ENCODE measurements around the gene NR4A3. TPM values are rescaled to one million over a fixed set of nuclear protein-coding genes. Genes with fewer than 3 reads are reported as not detected.
"Not testable (repeated sequence)": the region's sequence is repeated elsewhere in the genome, so short reads cannot be mapped to it uniquely, and the experiment has no call there.

Gene NR4A3
- total and polyA plus RNA-seq, 2 experiments from 2014 or later = 2.4 to 2.9 TPM

GRCh38 chr9:99779277-99779676, 42.4 kb upstream of the NR4A3 start:
- WGBS (ENCODE audit: low lambda C conversion rate, missing lambda C conversion rate) = 78% methylated on average over 4 of the region's 4 CpGs
- TF ChIP-seq EZH2phosphoT487 (IDR thresholded peaks at IDR 0.05; ENCODE audit: low read depth, severe bottlenecking, unreplicated experiment) (no peak), EZH2 (IDR thresholded peaks at IDR 0.05; ENCODE audit: borderline replicate concordance) (no peak), CTCF (IDR thresholded peaks at IDR 0.05; ENCODE audit: poor library complexity) (no peak)
- no peaks in the 10 kb centered on the region for H3K4me1 ChIP-seq (ENCODE audit: insufficient read depth)
- no peaks in the 10 kb centered on the region for H4K20me1 ChIP-seq (ENCODE audit: insufficient read depth, poor library complexity, severe bottlenecking)
- no peaks in the 10 kb centered on the region for H3K79me2 ChIP-seq
- H3K9me2 ChIP-seq (replicated peaks; ENCODE audit: insufficient read depth) = no peaks in the 10 kb centered on the region
- no peak overlapping the region for H3K27ac ChIP-seq
- H3K27me3 ChIP-seq = no peaks in the 10 kb centered on the region
- no peaks in the 10 kb centered on the region for H3K36me3 ChIP-seq (replicated peaks; ENCODE audit: insufficient read depth, low read depth)
- H3K4me2 ChIP-seq = no peak overlapping the region
- no peak overlapping the region for H3K4me3 ChIP-seq
- no peak overlapping the region for H2AFZ ChIP-seq
- no peak for DNase-seq (ENCODE audit: low spot score)
- no peaks in the 10 kb centered on the region for H3K9me3 ChIP-seq (ENCODE audit: low read depth)

GRCh38 chr9:99782349-99782748, 39.3 kb upstream of the NR4A3 start:
- not testable (repeated sequence) for DNase-seq (ENCODE audit: low spot score); H2AFZ ChIP-seq; H3K27ac ChIP-seq; H3K9me3 ChIP-seq (ENCODE audit: low read depth); H3K4me2 ChIP-seq; H3K9me2 ChIP-seq (replicated peaks; ENCODE audit: insufficient read depth); H3K4me3 ChIP-seq; H3K27me3 ChIP-seq; H4K20me1 ChIP-seq (ENCODE audit: insufficient read depth, poor library complexity, severe bottlenecking); H3K36me3 ChIP-seq (replicated peaks; ENCODE audit: insufficient read depth, low read depth); H3K4me1 ChIP-seq (ENCODE audit: insufficient read depth); H3K79me2 ChIP-seq
- WGBS (ENCODE audit: low lambda C conversion rate, missing lambda C conversion rate) = 95% methylated on average over 4 of the region's 5 CpGs

GRCh38 chr9:99782962-99783718, 38.5 kb upstream of the NR4A3 start:
- 84% methylated on average over 6 of the region's 6 CpGs for WGBS (ENCODE audit: low lambda C conversion rate, missing lambda C conversion rate)
- Histone ChIP-seq H3K4me3 (no peak overlapping the region), H4K20me1 (ENCODE audit: insufficient read depth, poor library complexity, severe bottlenecking) (no peaks in the 10 kb centered on the region), H2AFZ (no peak overlapping the region), H3K27me3 (no peaks in the 10 kb centered on the region), H3K4me2 (no peak overlapping the region), H3K4me1 (ENCODE audit: insufficient read depth) (no peaks in the 10 kb centered on the region), H3K9me2 (replicated peaks; ENCODE audit: insufficient read depth) (no peaks in the 10 kb centered on the region), H3K27ac (no peak overlapping the region), H3K79me2 (no peaks in the 10 kb centered on the region), H3K9me3 (ENCODE audit: low read depth) (no peaks in the 10 kb centered on the region), H3K36me3 (replicated peaks; ENCODE audit: insufficient read depth, low read depth) (no peaks in the 10 kb centered on the region)
- TF ChIP-seq EZH2phosphoT487 (IDR thresholded peaks at IDR 0.05; ENCODE audit: low read depth, severe bottlenecking, unreplicated experiment) (no peak), EZH2 (IDR thresholded peaks at IDR 0.05; ENCODE audit: borderline replicate concordance) (no peak), CTCF (IDR thresholded peaks at IDR 0.05; ENCODE audit: poor library complexity) (no peak)
- DNase-seq (ENCODE audit: low spot score) = no peak

GRCh38 chr9:99783799-99784198, 37.9 kb upstream of the NR4A3 start:
- no peaks in the 10 kb centered on the region for H4K20me1 ChIP-seq (ENCODE audit: insufficient read depth, poor library complexity, severe bottlenecking)
- no peaks in the 10 kb centered on the region for H3K9me3 ChIP-seq (ENCODE audit: low read depth)
- WGBS (ENCODE audit: low lambda C conversion rate, missing lambda C conversion rate) = 43% methylated on average over 2 of the region's 2 CpGs
- H2AFZ ChIP-seq = no peak overlapping the region
- no peaks in the 10 kb centered on the region for H3K4me1 ChIP-seq (ENCODE audit: insufficient read depth)
- TF ChIP-seq EZH2 (IDR thresholded peaks at IDR 0.05; ENCODE audit: borderline replicate concordance) (no peak), CTCF (IDR thresholded peaks at IDR 0.05; ENCODE audit: poor library complexity) (no peak), EZH2phosphoT487 (IDR thresholded peaks at IDR 0.05; ENCODE audit: low read depth, severe bottlenecking, unreplicated experiment) (no peak)
- no peak overlapping the region for H3K4me2 ChIP-seq
- H3K27me3 ChIP-seq = no peaks in the 10 kb centered on the region
- no peaks in the 10 kb centered on the region for H3K36me3 ChIP-seq (replicated peaks; ENCODE audit: insufficient read depth, low read depth)
- H3K79me2 ChIP-seq = no peaks in the 10 kb centered on the region
- H3K9me2 ChIP-seq (replicated peaks; ENCODE audit: insufficient read depth) = no peaks in the 10 kb centered on the region
- no peak overlapping the region for H3K27ac ChIP-seq
- H3K4me3 ChIP-seq = no peak overlapping the region
- no peak for DNase-seq (ENCODE audit: low spot score)

All from hepatocyte (in vitro differentiated cells).